IPS-20b (cell line): Measurements from ENCODE around the gene TNFSF13B.
"Not testable (repeated sequence)": the region's sequence is repeated elsewhere in the genome, so short reads cannot be mapped to it uniquely, and the experiment has no call there.

Experiments
- H3K27ac ChIP-seq: one replicate; pipeline ENCODE4 v1.5.1; 2013; ENCODE audit warnings: low read length
- H3K27me3 ChIP-seq: 2 replicates; pipeline ENCODE4 v1.6.1; 2013; ENCODE audit warnings: mild to moderate bottlenecking, low read length, inconsistent platforms; ENCODE audit not compliant: insufficient read depth
- H3K36me3 ChIP-seq: 2 replicates; pipeline ENCODE4 v1.6.1; 2013; ENCODE audit warnings: low read depth, mild to moderate bottlenecking, inconsistent platforms, low read length, moderate library complexity; ENCODE audit not compliant: insufficient read depth
- H3K4me1 ChIP-seq: 2 replicates; pipeline ENCODE4 v1.6.1; 2013; ENCODE audit warnings: mild to moderate bottlenecking, control low read depth, inconsistent platforms, low read length, moderate library complexity; ENCODE audit not compliant: insufficient read depth
- H3K4me3 ChIP-seq: 2 replicates; pipeline ENCODE4 v1.5.1; 2013; ENCODE audit warnings: mild to moderate bottlenecking, low read length, inconsistent platforms
- H3K9ac ChIP-seq: 2 replicates; pipeline ENCODE4 v1.6.1; 2013; ENCODE audit warnings: low read depth, mild to moderate bottlenecking, inconsistent platforms, low read length, moderate library complexity
- H3K9me3 ChIP-seq: 2 replicates; pipeline ENCODE4 v1.6.1; 2013; ENCODE audit warnings: mild to moderate bottlenecking, low read depth, low read length, inconsistent platforms; ENCODE audit not compliant: insufficient read depth

TNFSF13B gene

GRCh38 chr13:108289819-108290218 lies 20.3 kb downstream of the TNFSF13B start:
- Histone ChIP-seq H3K27ac (no peak overlapping the region), H3K27me3 (no peaks in the 10 kb centered on the region), H3K9me3 (no peaks in the 10 kb centered on the region), H3K4me1 (peaks cover 3% of the 10 kb centered on the region; the same call in 1 of the 2 replicates), H3K9ac (no peak overlapping the region), H3K36me3 (no peaks in the 10 kb centered on the region), H3K4me3 (no peak overlapping the region)

GRCh38 chr13:108297114-108297513 lies 27.6 kb downstream of the TNFSF13B start:
- Histone ChIP-seq H3K4me1 (no peaks in the 10 kb centered on the region), H3K9me3 (no peaks in the 10 kb centered on the region), H3K36me3 (no peaks in the 10 kb centered on the region), H3K27me3 (no peaks in the 10 kb centered on the region), H3K9ac (no peak overlapping the region), H3K4me3 (no peak overlapping the region), H3K27ac (no peak overlapping the region)

- no peak overlapping the region for H3K9ac ChIP-seq
- no peak overlapping the region for H3K27ac ChIP-seq
- no peaks in the 10 kb centered on the region for H3K36me3 ChIP-seq
- no peaks in the 10 kb centered on the region for H3K27me3 ChIP-seq
- H3K4me3 ChIP-seq: no peak overlapping the region
- H3K4me1 ChIP-seq: peaks cover 2% of the 10 kb centered on the region; the same call in 1 of the 2 replicates
- no peaks in the 10 kb centered on the region for H3K9me3 ChIP-seq
Measured at GRCh38 chr13:108302279-108302678, 32.8 kb downstream of the TNFSF13B start.

GRCh38 chr13:108304170-108305016 lies 34.9 kb downstream of the TNFSF13B start:
- Histone ChIP-seq H3K4me3 (no peak overlapping the region), H3K4me1 (peaks cover 2% of the 10 kb centered on the region; the same call in 1 of the 2 replicates), H3K9ac (no peak overlapping the region), H3K36me3 (no peaks in the 10 kb centered on the region), H3K27ac (no peak overlapping the region), H3K9me3 (peaks cover under 1% of the 10 kb centered on the region; the same call in 1 of the 2 replicates), H3K27me3 (no peaks in the 10 kb centered on the region)

- Histone ChIP-seq H3K4me1 (peaks cover 2% of the 10 kb centered on the region; the same call in 1 of the 2 replicates), H3K4me3 (no peak overlapping the region), H3K27me3 (no peaks in the 10 kb centered on the region), H3K9ac (no peak overlapping the region), H3K36me3 (no peaks in the 10 kb centered on the region), H3K9me3 (peaks cover 3% of the 10 kb centered on the region; the same call in 1 of the 2 replicates), H3K27ac (no peak overlapping the region)
Measured at GRCh38 chr13:108305655-108306054, 36.1 kb downstream of the TNFSF13B start.

- Histone ChIP-seq H3K4me1 (peaks cover 2% of the 10 kb centered on the region; the same call in 1 of the 2 replicates), H3K27me3 (no peaks in the 10 kb centered on the region), H3K4me3 (no peak overlapping the region), H3K27ac (no peak overlapping the region), H3K9me3 (peaks cover 3% of the 10 kb centered on the region; the same call in 1 of the 2 replicates), H3K36me3 (no peaks in the 10 kb centered on the region), H3K9ac (no peak overlapping the region)
Measured at GRCh38 chr13:108306860-108307259, 37.3 kb downstream of the TNFSF13B start.

GRCh38 chr13:108311596-108311995 lies 42.1 kb downstream of the TNFSF13B start:
- H3K4me3 ChIP-seq, H3K9me3 ChIP-seq, H3K27me3 ChIP-seq, H3K9ac ChIP-seq, H3K36me3 ChIP-seq, H3K4me1 ChIP-seq, H3K27ac ChIP-seq: not testable (repeated sequence)

GRCh38 chr13:108313382-108313781 lies 43.9 kb downstream of the TNFSF13B start:
- no peaks in the 10 kb centered on the region for H3K27me3 ChIP-seq
- H3K4me1 ChIP-seq: peaks cover 5% of the 10 kb centered on the region; the same call in 1 of the 2 replicates
- no peak overlapping the region for H3K9ac ChIP-seq
- H3K4me3 ChIP-seq: no peak overlapping the region
- H3K27ac ChIP-seq: no peak overlapping the region
- H3K36me3 ChIP-seq: no peaks in the 10 kb centered on the region
- H3K9me3 ChIP-seq: peaks cover 3% of the 10 kb centered on the region; the same call in 1 of the 2 replicates

- Histone ChIP-seq H3K27ac (no peak overlapping the region), H3K27me3 (no peaks in the 10 kb centered on the region)
Measured at GRCh38 chr13:108315273-108315672, 45.8 kb downstream of the TNFSF13B start.

GRCh38 chr13:108315991-108316390 lies 46.5 kb downstream of the TNFSF13B start:
- Histone ChIP-seq H3K27ac (no peak overlapping the region), H3K9ac (no peak overlapping the region), H3K9me3 (no peaks in the 10 kb centered on the region), H3K4me1 (peaks cover 5% of the 10 kb centered on the region; the same call in 1 of the 2 replicates), H3K4me3 (no peak overlapping the region), H3K27me3 (no peaks in the 10 kb centered on the region), H3K36me3 (no peaks in the 10 kb centered on the region)

More at GRCh38 chr13:108315273-108315672, 45.8 kb downstream of the TNFSF13B start:
- Histone ChIP-seq H3K36me3 (no peaks in the 10 kb centered on the region), H3K4me3 (no peak overlapping the region), H3K9ac (no peak overlapping the region), H3K9me3 (no peaks in the 10 kb centered on the region), H3K4me1 (peaks cover 5% of the 10 kb centered on the region; the same call in 1 of the 2 replicates)

- Histone ChIP-seq H3K9me3 (no peaks in the 10 kb centered on the region), H3K36me3 (no peaks in the 10 kb centered on the region), H3K9ac (no peak overlapping the region), H3K4me3 (no peak overlapping the region), H3K4me1 (peaks cover 5% of the 10 kb centered on the region; the same call in 1 of the 2 replicates), H3K27ac (no peak overlapping the region), H3K27me3 (no peaks in the 10 kb centered on the region)
Measured at GRCh38 chr13:108316413-108316812, 46.9 kb downstream of the TNFSF13B start.
